ENCODE data around the gene REM2. TPM values are rescaled to one million over a fixed set of nuclear protein-coding genes. Genes with fewer than 3 reads are reported as not detected.

The REM2 gene
- total RNA-seq, 2 donors from 2014 or later: 0.43 TPM; not detected in 1

DNA sequence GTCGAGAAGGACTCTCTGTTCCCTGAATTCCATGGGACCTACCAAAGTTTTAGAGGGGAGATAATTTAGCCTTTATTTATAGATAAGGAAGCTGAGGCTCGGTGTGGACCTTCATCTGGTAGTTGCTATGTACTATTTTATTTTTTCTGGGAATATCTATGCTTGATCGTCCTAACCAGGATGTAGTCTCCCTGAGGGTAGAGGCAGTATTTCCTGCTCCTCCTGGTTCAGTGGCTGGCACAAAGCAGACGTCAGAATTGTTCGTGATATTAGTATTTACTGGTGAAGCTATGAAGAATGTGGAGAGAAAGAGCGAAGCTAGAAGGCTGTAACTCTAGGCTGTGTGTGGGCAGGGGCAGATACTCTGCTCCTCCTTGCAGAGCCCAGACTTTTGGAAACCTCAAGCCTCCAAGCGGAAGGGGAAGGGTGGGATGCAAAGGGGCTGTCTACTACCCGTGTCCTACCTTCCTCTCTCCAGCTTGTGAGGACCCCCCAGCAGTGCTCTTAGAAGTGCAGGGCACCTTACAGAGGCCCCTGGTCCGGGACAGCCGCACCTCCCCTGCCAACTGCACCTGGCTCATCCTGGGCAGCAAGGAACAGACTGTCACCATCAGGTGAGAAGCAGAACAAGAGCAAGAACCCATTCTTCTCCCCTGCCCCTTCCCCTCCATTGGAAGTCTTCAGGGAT is 10.0 kb upstream of the REM2 start:
- Mint-ChIP-seq H3K4me1 (ENCODE audit: low read depth in 2 of 2) (peaks cover 18 to 21% of the 10 kb centered on the region in 2 donors), H3K27ac (peak overlapping the region; percentile 95 to 97), H3K36me3 (peaks cover 4% of the 10 kb centered on the region), H3K9me3 (no peaks in the 10 kb centered on the region), H3K4me3 (peak overlapping the region; percentile 90), H3K27me3 (no peaks in the 10 kb centered on the region)
- DNase-seq (ENCODE audit: low spot score) (no peak), ATAC-seq (no peak)

DNA sequence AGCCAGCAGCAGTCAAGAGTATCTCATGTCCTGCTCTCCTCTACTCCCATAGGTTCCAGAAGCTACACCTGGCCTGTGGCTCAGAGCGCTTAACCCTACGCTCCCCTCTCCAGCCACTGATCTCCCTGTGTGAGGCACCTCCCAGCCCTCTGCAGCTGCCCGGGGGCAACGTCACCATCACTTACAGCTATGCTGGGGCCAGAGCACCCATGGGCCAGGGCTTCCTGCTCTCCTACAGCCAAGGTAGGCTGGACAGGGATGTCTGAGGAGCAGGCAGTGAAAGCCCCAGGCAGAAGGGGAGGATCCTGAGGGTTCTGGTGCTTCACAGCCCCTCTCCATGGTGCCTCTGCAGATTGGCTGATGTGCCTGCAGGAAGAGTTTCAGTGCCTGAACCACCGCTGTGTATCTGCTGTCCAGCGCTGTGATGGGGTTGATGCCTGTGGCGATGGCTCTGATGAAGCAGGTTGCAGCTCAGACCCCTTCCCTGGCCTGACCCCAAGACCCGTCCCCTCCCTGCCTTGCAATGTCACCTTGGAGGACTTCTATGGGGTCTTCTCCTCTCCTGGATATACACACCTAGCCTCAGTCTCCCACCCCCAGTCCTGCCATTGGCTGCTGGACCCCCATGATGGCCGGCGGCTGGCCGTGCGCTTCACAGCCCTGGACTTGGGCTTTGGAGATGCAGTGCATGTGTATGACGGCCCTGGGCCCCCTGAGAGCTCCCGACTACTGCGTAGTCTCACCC is 7.8 kb upstream of the REM2 start:
- no peak overlapping the region for H3K27ac Mint-ChIP-seq
- no peaks in the 10 kb centered on the region for H3K27me3 Mint-ChIP-seq
- peaks cover 4% of the 10 kb centered on the region for H3K36me3 Mint-ChIP-seq
- H3K4me1 Mint-ChIP-seq (ENCODE audit: low read depth in 2 of 2): peaks cover 18 to 24% of the 10 kb centered on the region in 2 donors
- no peak for ATAC-seq
- H3K9me3 Mint-ChIP-seq: no peaks in the 10 kb centered on the region
- no peak overlapping the region for H3K4me3 Mint-ChIP-seq
- no peak for DNase-seq (ENCODE audit: low spot score)

DNA sequence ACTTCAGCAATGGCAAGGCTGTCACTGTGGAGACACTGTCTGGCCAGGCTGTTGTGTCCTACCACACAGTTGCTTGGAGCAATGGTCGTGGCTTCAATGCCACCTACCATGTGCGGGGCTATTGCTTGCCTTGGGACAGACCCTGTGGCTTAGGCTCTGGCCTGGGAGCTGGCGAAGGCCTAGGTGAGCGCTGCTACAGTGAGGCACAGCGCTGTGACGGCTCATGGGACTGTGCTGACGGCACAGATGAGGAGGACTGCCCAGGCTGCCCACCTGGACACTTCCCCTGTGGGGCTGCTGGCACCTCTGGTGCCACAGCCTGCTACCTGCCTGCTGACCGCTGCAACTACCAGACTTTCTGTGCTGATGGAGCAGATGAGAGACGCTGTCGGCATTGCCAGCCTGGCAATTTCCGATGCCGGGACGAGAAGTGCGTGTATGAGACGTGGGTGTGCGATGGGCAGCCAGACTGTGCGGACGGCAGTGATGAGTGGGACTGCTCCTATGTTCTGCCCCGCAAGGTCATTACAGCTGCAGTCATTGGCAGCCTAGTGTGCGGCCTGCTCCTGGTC is 7.2 kb upstream of the REM2 start:
- no peak for DNase-seq (ENCODE audit: low spot score)
- H3K36me3 Mint-ChIP-seq: peaks cover 4% of the 10 kb centered on the region
- H3K4me1 Mint-ChIP-seq (ENCODE audit: low read depth in 2 of 2): peaks cover 14 to 22% of the 10 kb centered on the region in 2 donors
- no peak overlapping the region for H3K27ac Mint-ChIP-seq
- no peaks in the 10 kb centered on the region for H3K9me3 Mint-ChIP-seq
- no peaks in the 10 kb centered on the region for H3K27me3 Mint-ChIP-seq
- no peak for ATAC-seq
- H3K4me3 Mint-ChIP-seq: no peak overlapping the region

GRCh38 chr14:22877000-22877501 is 6.0 kb upstream of the REM2 start:
- H3K9me3 Mint-ChIP-seq: no peaks in the 10 kb centered on the region
- peaks cover 4% of the 10 kb centered on the region for H3K36me3 Mint-ChIP-seq
- ATAC-seq: no peak
- no peak overlapping the region for H3K27ac Mint-ChIP-seq
- H3K4me3 Mint-ChIP-seq: no peak overlapping the region
- no peaks in the 10 kb centered on the region for H3K27me3 Mint-ChIP-seq
- peaks cover 12 to 19% of the 10 kb centered on the region in 2 donors for H3K4me1 Mint-ChIP-seq (ENCODE audit: low read depth in 2 of 2)
- DNase-seq (ENCODE audit: low spot score): no peak

- no peak overlapping the region for H3K4me3 Mint-ChIP-seq
- ATAC-seq: peak in 1 of 2 donors; percentile 4
- peak overlapping the region; percentile 20 to 21 for H3K27ac Mint-ChIP-seq
- peaks cover 8 to 14% of the 10 kb centered on the region in 2 donors for H3K4me1 Mint-ChIP-seq (ENCODE audit: low read depth in 2 of 2)
- H3K36me3 Mint-ChIP-seq: no peaks in the 10 kb centered on the region
- DNase-seq (ENCODE audit: low spot score): no peak
- no peaks in the 10 kb centered on the region for H3K27me3 Mint-ChIP-seq
- no peaks in the 10 kb centered on the region for H3K9me3 Mint-ChIP-seq
Measured at GRCh38 chr14:22878271-22879246, 4.5 kb upstream of the REM2 start.

DNA sequence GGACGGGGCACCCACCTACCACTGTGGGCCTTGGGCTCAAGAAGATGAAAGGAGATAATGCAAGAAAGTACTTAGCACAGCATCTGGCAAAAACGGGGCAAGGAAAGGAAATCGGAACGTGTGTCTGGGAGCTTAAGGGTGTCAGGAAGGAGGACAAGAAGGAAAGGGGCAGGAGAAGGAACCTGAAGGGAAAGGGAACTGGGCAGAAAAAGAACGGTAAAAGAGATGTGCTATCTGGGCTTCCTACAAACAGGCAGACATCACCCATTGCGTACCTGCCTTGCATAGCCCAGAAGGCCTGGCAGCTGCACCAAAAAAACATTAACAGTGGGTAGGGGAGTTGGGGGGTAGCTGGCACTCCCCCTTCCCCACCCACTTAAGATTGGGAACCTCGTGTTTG is 958 bp upstream of the REM2 start:
- Mint-ChIP-seq H3K4me1 (ENCODE audit: low read depth in 2 of 2) (peaks cover 22 to 23% of the 10 kb centered on the region in 2 donors), H3K9me3 (no peaks in the 10 kb centered on the region), H3K27ac (peak overlapping the region in 1 of 2 donors; percentile 34), H3K4me3 (no peak overlapping the region), H3K36me3 (no peaks in the 10 kb centered on the region), H3K27me3 (peaks cover 0 to 3% of the 10 kb centered on the region in 2 donors)
- ATAC-seq (no peak), DNase-seq (ENCODE audit: low spot score) (no peak)

GRCh38 chr14:22882529-22883172 is 371 bp upstream of the REM2 start:
- H3K36me3 Mint-ChIP-seq: no peaks in the 10 kb centered on the region
- ATAC-seq: no peak
- peaks cover 0 to 3% of the 10 kb centered on the region in 2 donors for H3K27me3 Mint-ChIP-seq
- H3K4me1 Mint-ChIP-seq (ENCODE audit: low read depth in 2 of 2): peaks cover 28% of the 10 kb centered on the region in 2 donors
- no peaks in the 10 kb centered on the region for H3K9me3 Mint-ChIP-seq
- H3K27ac Mint-ChIP-seq: peak overlapping the region in 1 of 2 donors; percentile 54
- DNase-seq (ENCODE audit: low spot score): no peak
- H3K4me3 Mint-ChIP-seq: no peak overlapping the region

- H3K4me1 Mint-ChIP-seq (ENCODE audit: low read depth in 2 of 2): peaks cover 28 to 33% of the 10 kb centered on the region in 2 donors
- H3K27ac Mint-ChIP-seq: peak overlapping the region in 1 of 2 donors; percentile 1
- H3K4me3 Mint-ChIP-seq: no peak overlapping the region
- ATAC-seq: no peak
- peaks cover 0 to 3% of the 10 kb centered on the region in 2 donors for H3K27me3 Mint-ChIP-seq
- no peaks in the 10 kb centered on the region for H3K9me3 Mint-ChIP-seq
- no peak for DNase-seq (ENCODE audit: low spot score)
- H3K36me3 Mint-ChIP-seq: no peaks in the 10 kb centered on the region
Measured at GRCh38 chr14:22884076-22884737, 1.2 kb downstream of the REM2 start.

GRCh38 chr14:22884738-22885523 is 1.9 kb downstream of the REM2 start:
- peaks cover 0 to 3% of the 10 kb centered on the region in 2 donors for H3K27me3 Mint-ChIP-seq
- no peak overlapping the region for H3K27ac Mint-ChIP-seq
- no peak overlapping the region for H3K4me3 Mint-ChIP-seq
- no peak for ATAC-seq
- no peaks in the 10 kb centered on the region for H3K36me3 Mint-ChIP-seq
- no peak for DNase-seq (ENCODE audit: low spot score)
- no peaks in the 10 kb centered on the region for H3K9me3 Mint-ChIP-seq
- H3K4me1 Mint-ChIP-seq (ENCODE audit: low read depth in 2 of 2): peaks cover 31 to 37% of the 10 kb centered on the region in 2 donors

DNA sequence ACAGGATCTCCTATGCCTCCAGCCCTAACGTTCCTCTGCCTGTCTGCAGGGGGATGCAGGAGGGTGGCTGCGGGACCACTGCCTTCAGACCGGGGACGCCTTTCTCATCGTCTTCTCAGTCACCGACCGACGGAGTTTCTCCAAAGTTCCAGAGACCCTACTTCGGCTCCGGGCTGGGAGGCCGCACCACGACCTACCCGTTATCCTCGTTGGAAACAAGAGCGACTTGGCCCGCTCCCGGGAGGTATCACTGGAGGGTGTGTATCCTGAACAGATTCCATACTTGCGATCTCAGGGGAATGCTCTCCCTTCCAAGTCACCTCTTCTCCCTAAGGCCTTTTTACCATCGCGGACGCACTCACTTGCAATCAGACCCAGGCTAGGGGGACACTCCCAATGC is 3.0 kb downstream of the REM2 start:
- no peak for ATAC-seq
- Mint-ChIP-seq H3K9me3 (no peaks in the 10 kb centered on the region), H3K4me3 (peak overlapping the region; percentile 75), H3K36me3 (no peaks in the 10 kb centered on the region), H3K27me3 (peaks cover 0 to 3% of the 10 kb centered on the region in 2 donors), H3K27ac (no peak overlapping the region), H3K4me1 (ENCODE audit: low read depth in 2 of 2) (peaks cover 33 to 39% of the 10 kb centered on the region in 2 donors)
- no peak for DNase-seq (ENCODE audit: low spot score)

- H3K4me3 Mint-ChIP-seq: peak overlapping the region; percentile 81
- no peaks in the 10 kb centered on the region for H3K9me3 Mint-ChIP-seq
- peak; percentile 83 for DNase-seq (ENCODE audit: low spot score)
- ATAC-seq: peak; percentile 88 to 89
- H3K4me1 Mint-ChIP-seq (ENCODE audit: low read depth in 2 of 2): peaks cover 33 to 38% of the 10 kb centered on the region in 2 donors
- peak overlapping the region; percentile 64 to 71 for H3K27ac Mint-ChIP-seq
- no peaks in the 10 kb centered on the region for H3K36me3 Mint-ChIP-seq
- peaks cover 0 to 3% of the 10 kb centered on the region in 2 donors for H3K27me3 Mint-ChIP-seq
Measured at GRCh38 chr14:22886500-22887259, 3.7 kb downstream of the REM2 start.
